ENCODE measurements around the gene LRRK1.
A peak's percentile ranks its signal among the peaks of the same experiment; 100 is the strongest.

Gene LRRK1

DNA sequence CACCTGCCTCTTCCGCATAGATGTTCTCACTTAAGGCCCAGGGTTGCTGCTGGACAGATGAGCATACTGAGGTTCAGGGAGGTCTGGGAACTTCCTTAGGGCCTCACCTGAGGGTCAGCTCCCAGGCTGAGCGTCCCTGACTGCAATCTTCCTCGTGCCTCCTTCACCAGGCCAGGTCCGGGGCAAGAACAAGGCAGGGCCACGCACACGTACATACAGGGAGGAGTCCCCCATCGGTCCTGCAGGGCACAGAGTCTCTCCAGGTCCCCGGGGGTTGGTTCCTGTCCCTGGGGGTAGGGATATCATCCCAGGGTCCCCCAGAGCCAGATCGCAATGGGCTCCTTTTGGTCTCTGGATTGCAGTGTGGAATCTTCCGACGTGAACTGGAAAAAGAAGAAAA lies 130.1 kb downstream of the LRRK1 start:
- Histone ChIP-seq H2BK12ac (ENCODE audit: low read length) (no peak overlapping the region), H3K23ac (ENCODE audit: low read depth, low read length, poor library complexity) (peak overlapping the region; percentile 76), H3K79me1 (ENCODE audit: low read depth, low read length) (no peaks in the 10 kb centered on the region), H3K27ac (replicated peaks; ENCODE audit: low read length) (no peak overlapping the region), H2AK5ac (ENCODE audit: low read depth, low read length) (no peak overlapping the region), H3K4me2 (ENCODE audit: insufficient read depth, low read length, poor library complexity, severe bottlenecking) (no peak overlapping the region), H4K8ac (ENCODE audit: low read depth, low read length) (no peak overlapping the region), H3K14ac (ENCODE audit: low read length) (no peak overlapping the region), H3K36me3 (replicated peaks in 1 of 2; ENCODE audit: control insufficient read depth in 2 of 2, insufficient read depth in 2 of 2, low read length in 2 of 2) (no peaks in the 10 kb centered on the region), H2BK120ac (ENCODE audit: low read depth, low read length) (no peak overlapping the region), H3K18ac (ENCODE audit: low read length) (no peak overlapping the region), H4K91ac (ENCODE audit: low read depth, low read length, poor library complexity) (no peak overlapping the region), H3K4ac (ENCODE audit: low read length) (peak overlapping the region; percentile 70), H3K4me3 (ENCODE audit: low read length in 2 of 2) (no peak overlapping the region), H3K9ac (ENCODE audit: low read depth, low read length, poor library complexity) (no peak overlapping the region), H2BK5ac (ENCODE audit: low read length) (no peak overlapping the region), H2AFZ (ENCODE audit: low read length) (no peak overlapping the region), H3K9me3 (replicated peaks in 1 of 2; ENCODE audit: control insufficient read depth in 2 of 2, insufficient read depth in 1 of 2, low read depth in 1 of 2, low read length in 2 of 2) (no peaks in the 10 kb centered on the region), H3K27me3 (ENCODE audit: control insufficient read depth in 3 of 3, insufficient read depth in 3 of 3, low read depth in 1 of 3, low read length in 3 of 3) (no peaks in the 10 kb centered on the region), H3K4me1 (ENCODE audit: control insufficient read depth in 2 of 2, insufficient read depth in 1 of 2, low read depth in 1 of 2, low read length in 2 of 2) (peaks cover 3 to 16% of the 10 kb centered on the region in 2 donors), H2BK15ac (ENCODE audit: low read length) (no peak overlapping the region)
- no CpG with 5 or more reads among the region's 11 CpGs for WGBS, 2 donors (ENCODE audit: extremely low coverage in 2 of 2, insufficient read length in 2 of 2, insufficient replicate concordance in 1 of 2)
- no peak for DNase-seq (ENCODE audit: low spot score)

DNA sequence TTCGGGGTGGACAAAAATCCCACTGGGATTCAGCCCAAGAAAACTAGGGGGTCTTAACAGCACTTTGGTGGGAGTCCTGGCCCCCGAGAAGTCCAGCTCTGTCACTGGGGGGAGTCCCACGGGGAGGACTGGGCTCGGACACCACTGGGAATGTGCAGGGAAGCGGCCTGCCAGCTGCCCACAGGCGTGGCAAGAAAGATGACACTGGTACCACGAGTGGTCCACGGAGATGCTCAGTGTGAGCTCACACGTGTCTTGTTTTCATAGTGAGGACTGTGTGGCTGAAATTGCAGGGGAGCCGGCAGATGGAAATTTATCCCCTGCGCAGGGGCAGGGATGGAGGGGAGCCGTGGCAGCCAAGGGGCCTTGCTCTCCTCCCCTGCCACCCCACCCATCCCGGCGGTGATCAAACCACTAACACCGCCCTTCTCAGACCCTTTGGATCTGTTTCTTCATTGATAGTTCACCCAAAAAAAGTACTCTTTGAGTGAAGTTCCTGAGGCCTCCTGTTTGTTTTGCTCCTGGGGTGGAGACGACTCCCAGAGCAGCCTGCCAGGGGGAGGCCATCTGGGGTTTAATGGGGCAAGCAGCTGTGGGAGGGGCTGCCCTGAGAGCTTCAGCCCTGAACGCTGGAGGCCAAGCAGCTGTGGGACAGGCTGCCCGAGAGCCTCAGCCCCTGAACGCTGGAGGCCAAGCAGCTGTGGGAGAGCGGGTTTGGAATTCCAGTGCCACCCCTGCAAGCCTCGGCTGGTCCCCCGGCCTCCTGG lies 130.9 kb downstream of the LRRK1 start:
- Histone ChIP-seq H2BK120ac (ENCODE audit: low read depth, low read length) (no peak overlapping the region), H3K79me1 (ENCODE audit: low read depth, low read length) (no peaks in the 10 kb centered on the region), H4K8ac (ENCODE audit: low read depth, low read length) (no peak overlapping the region), H2AK5ac (ENCODE audit: low read depth, low read length) (peak overlapping the region; percentile 18), H3K23ac (ENCODE audit: low read depth, low read length, poor library complexity) (no peak overlapping the region), H3K18ac (ENCODE audit: low read length) (peak overlapping the region; percentile 62), H3K4me1 (ENCODE audit: control insufficient read depth in 2 of 2, insufficient read depth in 1 of 2, low read depth in 1 of 2, low read length in 2 of 2) (peaks cover 3 to 16% of the 10 kb centered on the region in 2 donors), H3K4me2 (ENCODE audit: insufficient read depth, low read length, poor library complexity, severe bottlenecking) (no peak overlapping the region), H3K4me3 (ENCODE audit: low read length in 2 of 2) (no peak overlapping the region), H2BK5ac (ENCODE audit: low read length) (no peak overlapping the region), H2BK15ac (ENCODE audit: low read length) (peak overlapping the region; percentile 31), H3K4ac (ENCODE audit: low read length) (no peak overlapping the region), H3K27me3 (ENCODE audit: control insufficient read depth in 3 of 3, insufficient read depth in 3 of 3, low read depth in 1 of 3, low read length in 3 of 3) (no peaks in the 10 kb centered on the region), H2AFZ (ENCODE audit: low read length) (no peak overlapping the region), H2BK12ac (ENCODE audit: low read length) (no peak overlapping the region), H3K36me3 (replicated peaks in 1 of 2; ENCODE audit: control insufficient read depth in 2 of 2, insufficient read depth in 2 of 2, low read length in 2 of 2) (no peaks in the 10 kb centered on the region), H3K9ac (ENCODE audit: low read depth, low read length, poor library complexity) (no peak overlapping the region), H4K91ac (ENCODE audit: low read depth, low read length, poor library complexity) (no peak overlapping the region), H3K27ac (replicated peaks; ENCODE audit: low read length) (no peak overlapping the region), H3K14ac (ENCODE audit: low read length) (peak overlapping the region; percentile 83), H3K9me3 (replicated peaks in 1 of 2; ENCODE audit: control insufficient read depth in 2 of 2, insufficient read depth in 1 of 2, low read depth in 1 of 2, low read length in 2 of 2) (no peaks in the 10 kb centered on the region)
- no CpG with 5 or more reads among the region's 22 CpGs for WGBS, 2 donors (ENCODE audit: extremely low coverage in 2 of 2, insufficient read length in 2 of 2, insufficient replicate concordance in 1 of 2)
- DNase-seq (ENCODE audit: low spot score), result no peak

DNA sequence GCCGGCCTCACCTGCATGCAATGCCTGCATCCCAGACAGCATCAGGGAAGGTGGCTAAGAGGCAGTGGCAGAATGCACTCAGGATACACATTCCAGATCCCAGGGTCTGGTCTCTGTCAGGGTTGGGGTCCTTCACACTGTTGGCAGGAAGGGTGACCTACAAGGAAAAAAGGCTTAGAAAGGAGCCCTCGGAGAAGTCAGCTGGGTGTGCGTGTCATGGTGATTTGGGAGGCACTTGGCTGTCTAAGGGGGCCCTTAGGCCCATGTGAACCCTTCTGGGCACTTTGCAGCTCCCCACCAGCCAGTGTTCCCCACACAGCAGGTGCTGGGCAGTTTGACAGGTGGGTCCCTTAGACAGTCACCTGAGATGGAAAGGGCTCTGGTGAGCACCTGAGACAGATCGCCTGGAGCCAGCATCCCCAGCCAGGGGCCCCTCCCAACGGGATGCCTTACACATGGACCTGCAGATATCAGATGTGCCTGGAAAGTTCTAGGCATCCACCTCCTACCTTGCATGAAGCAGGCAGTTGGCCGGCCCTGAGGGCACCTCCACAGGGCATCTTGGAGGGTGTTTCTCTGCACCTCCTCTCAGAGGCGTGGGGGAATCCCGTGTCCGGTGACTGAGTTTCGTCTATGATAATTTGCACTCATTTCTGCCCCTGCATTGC lies 131.6 kb downstream of the LRRK1 start:
- H4K8ac ChIP-seq (ENCODE audit: low read depth, low read length), result no peak overlapping the region
- H3K27me3 ChIP-seq (ENCODE audit: control insufficient read depth in 3 of 3, insufficient read depth in 3 of 3, low read depth in 1 of 3, low read length in 3 of 3), result no peaks in the 10 kb centered on the region
- peaks cover 3 to 16% of the 10 kb centered on the region in 2 donors for H3K4me1 ChIP-seq (ENCODE audit: control insufficient read depth in 2 of 2, insufficient read depth in 1 of 2, low read depth in 1 of 2, low read length in 2 of 2)
- peak overlapping the region; percentile 24 for H2AK5ac ChIP-seq (ENCODE audit: low read depth, low read length)
- DNase-seq (ENCODE audit: low spot score), result no peak
- H4K91ac ChIP-seq (ENCODE audit: low read depth, low read length, poor library complexity), result no peak overlapping the region
- no peak overlapping the region for H3K4ac ChIP-seq (ENCODE audit: low read length)
- no peaks in the 10 kb centered on the region for H3K9me3 ChIP-seq (replicated peaks in 1 of 2; ENCODE audit: control insufficient read depth in 2 of 2, insufficient read depth in 1 of 2, low read depth in 1 of 2, low read length in 2 of 2)
- no peak overlapping the region for H2AFZ ChIP-seq (ENCODE audit: low read length)
- no peak overlapping the region for H3K4me2 ChIP-seq (ENCODE audit: insufficient read depth, low read length, poor library complexity, severe bottlenecking)
- H3K27ac ChIP-seq (replicated peaks; ENCODE audit: low read length), result no peak overlapping the region
- H3K18ac ChIP-seq (ENCODE audit: low read length), result peak overlapping the region; percentile 61
- H3K14ac ChIP-seq (ENCODE audit: low read length), result no peak overlapping the region
- H3K23ac ChIP-seq (ENCODE audit: low read depth, low read length, poor library complexity), result no peak overlapping the region
- H3K79me1 ChIP-seq (ENCODE audit: low read depth, low read length), result no peaks in the 10 kb centered on the region
- H2BK12ac ChIP-seq (ENCODE audit: low read length), result no peak overlapping the region
- WGBS, 2 donors (ENCODE audit: extremely low coverage in 2 of 2, insufficient read length in 2 of 2, insufficient replicate concordance in 1 of 2), result no CpG with 5 or more reads among the region's 10 CpGs
- no peak overlapping the region for H3K9ac ChIP-seq (ENCODE audit: low read depth, low read length, poor library complexity)
- no peak overlapping the region for H2BK5ac ChIP-seq (ENCODE audit: low read length)
- H3K36me3 ChIP-seq (replicated peaks in 1 of 2; ENCODE audit: control insufficient read depth in 2 of 2, insufficient read depth in 2 of 2, low read length in 2 of 2), result no peaks in the 10 kb centered on the region
- no peak overlapping the region for H2BK120ac ChIP-seq (ENCODE audit: low read depth, low read length)
- peak overlapping the region; percentile 5 for H2BK15ac ChIP-seq (ENCODE audit: low read length)
- no peak overlapping the region for H3K4me3 ChIP-seq (ENCODE audit: low read length in 2 of 2)

DNA sequence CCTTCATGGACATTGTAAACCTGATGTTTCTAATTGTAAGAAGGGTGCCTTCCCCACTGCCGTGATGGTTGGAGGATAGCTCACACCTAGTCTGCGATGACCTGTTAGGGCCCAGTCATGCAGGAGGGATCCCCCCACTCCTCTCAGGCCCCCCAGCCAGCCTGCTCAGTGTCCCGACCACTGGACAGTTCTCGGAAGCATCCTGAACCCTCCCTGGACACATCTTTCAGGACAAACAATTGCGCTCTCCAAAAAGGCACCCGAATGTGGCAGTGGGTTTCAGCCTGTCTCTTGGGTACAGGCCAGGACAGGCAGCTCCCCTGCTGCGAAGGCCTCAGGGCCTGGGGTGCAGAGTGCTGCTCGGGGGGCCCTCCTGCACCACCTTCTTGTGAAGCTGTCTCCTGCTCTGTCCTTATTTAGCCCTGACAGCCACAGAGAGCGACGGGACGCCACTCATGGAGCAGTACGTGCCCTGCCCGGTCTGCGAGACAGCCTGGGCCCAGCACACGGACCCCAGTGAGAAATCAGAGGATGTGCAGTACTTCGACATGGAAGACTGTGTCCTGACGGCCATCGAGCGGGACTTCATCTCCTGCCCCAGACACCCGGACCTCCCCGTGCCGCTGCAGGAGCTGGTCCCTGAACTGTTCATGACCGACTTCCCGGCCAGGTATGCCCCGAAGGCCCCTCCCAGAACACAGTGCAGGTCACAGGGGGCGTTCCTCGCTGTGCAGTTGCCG lies 132.3 kb downstream of the LRRK1 start:
- Histone ChIP-seq H4K91ac (ENCODE audit: low read depth, low read length, poor library complexity) (no peak overlapping the region), H3K4me2 (ENCODE audit: insufficient read depth, low read length, poor library complexity, severe bottlenecking) (no peak overlapping the region), H2BK12ac (ENCODE audit: low read length) (peak overlapping the region; percentile 75), H3K23ac (ENCODE audit: low read depth, low read length, poor library complexity) (no peak overlapping the region), H3K14ac (ENCODE audit: low read length) (no peak overlapping the region), H3K4me1 (ENCODE audit: control insufficient read depth in 2 of 2, insufficient read depth in 1 of 2, low read depth in 1 of 2, low read length in 2 of 2) (peaks cover 3 to 16% of the 10 kb centered on the region in 2 donors), H2BK5ac (ENCODE audit: low read length) (peak overlapping the region; percentile 11), H3K4ac (ENCODE audit: low read length) (no peak overlapping the region), H3K18ac (ENCODE audit: low read length) (peak overlapping the region; percentile 73), H3K9ac (ENCODE audit: low read depth, low read length, poor library complexity) (no peak overlapping the region), H3K4me3 (ENCODE audit: low read length in 2 of 2) (no peak overlapping the region), H4K8ac (ENCODE audit: low read depth, low read length) (no peak overlapping the region), H3K36me3 (replicated peaks in 1 of 2; ENCODE audit: control insufficient read depth in 2 of 2, insufficient read depth in 2 of 2, low read length in 2 of 2) (no peaks in the 10 kb centered on the region), H3K27me3 (ENCODE audit: control insufficient read depth in 3 of 3, insufficient read depth in 3 of 3, low read depth in 1 of 3, low read length in 3 of 3) (no peaks in the 10 kb centered on the region), H3K27ac (replicated peaks; ENCODE audit: low read length) (no peak overlapping the region), H3K9me3 (replicated peaks in 1 of 2; ENCODE audit: control insufficient read depth in 2 of 2, insufficient read depth in 1 of 2, low read depth in 1 of 2, low read length in 2 of 2) (no peaks in the 10 kb centered on the region), H2AFZ (ENCODE audit: low read length) (no peak overlapping the region), H2BK120ac (ENCODE audit: low read depth, low read length) (no peak overlapping the region), H2BK15ac (ENCODE audit: low read length) (peak overlapping the region; percentile 6), H2AK5ac (ENCODE audit: low read depth, low read length) (peak overlapping the region; percentile 24), H3K79me1 (ENCODE audit: low read depth, low read length) (no peaks in the 10 kb centered on the region)
- no CpG with 5 or more reads among the region's 28 CpGs for WGBS, 2 donors (ENCODE audit: extremely low coverage in 2 of 2, insufficient read length in 2 of 2, insufficient replicate concordance in 1 of 2)
- no peak for DNase-seq (ENCODE audit: low spot score)

Data from neuronal stem cell (in vitro differentiated cells).